ENCODE measurements around the gene FRMD4B. TPM values are rescaled to one million over a fixed set of nuclear protein-coding genes. Genes with fewer than 3 reads are reported as not detected.

FRMD4B gene
- total and polyA plus RNA-seq, 10 of the 15 experiments (the other 5 are each of a cell fraction or from before 2014, with no cell fraction given): 3.9 to 11.4 (median 8.0) TPM

- Histone ChIP-seq H3K4me2 (ENCODE audit: control insufficient read depth, insufficient read depth) (no peak overlapping the region), H4K20me1 (ENCODE audit: control insufficient read depth, insufficient read depth) (no peaks in the 10 kb centered on the region), H3K36me3 (ENCODE audit: control insufficient read depth in 2 of 2, insufficient read depth in 2 of 2, low read length in 1 of 2) (no peaks in the 10 kb centered on the region), H3K4me3 (no peak overlapping the region), H2AFZ (ENCODE audit: control insufficient read depth, low read depth, low read length) (no peak overlapping the region), H3K27me3 (replicated peaks in 1 of 2; ENCODE audit: control insufficient read depth in 2 of 2, insufficient read depth in 2 of 2, low read length in 1 of 2) (no peaks in the 10 kb centered on the region; a peak in 1 of 4 replicates), H3K9ac (ENCODE audit: control insufficient read depth, insufficient read depth, low read length) (no peak overlapping the region), H3K4me1 (ENCODE audit: control insufficient read depth, insufficient read depth, low read length) (peaks cover 9% of the 10 kb centered on the region), H3K9me3 (replicated peaks; ENCODE audit: control insufficient read depth, insufficient read depth, low read length) (no peaks in the 10 kb centered on the region), H3K27ac (ENCODE audit: control insufficient read depth, insufficient read depth) (no peak overlapping the region), H3K79me2 (ENCODE audit: control insufficient read depth, insufficient read depth, low read length) (no peaks in the 10 kb centered on the region)
- CTCF ChIA-PET: interaction anchor here (1.0 to 4.4 kb wide), 7 partner anchors 9 to 273 kb away, joined by 3 to 26 read pairs (median 6); no protein-coding TSS in a partner anchor
- intact Hi-C loops (cut with micrococcal nuclease; ENCODE audit: unreplicated experiment): no loop called here
- POLR2A ChIA-PET: interaction anchor here (0.6 kb wide), 2 partner anchors 22 to 24 kb away, joined by 3 to 4 read pairs; no protein-coding TSS in a partner anchor
- RAD21 ChIA-PET (ENCODE audit: unreplicated experiment): interaction anchor here (0.6 to 1.8 kb wide), 12 partner anchors 9 to 349 kb away, joined by 3 to 5 read pairs (median 4); partner anchors contain the start of gene ARL6IP5
- ATAC-seq (peak; percentile 70), FAIRE-seq (no peak), DNase-seq (ENCODE audit: low read depth, low spot score) (no peak)
- in situ Hi-C loops (cut with MboI): no loop called here
- SMC1A ChIA-PET (ENCODE audit: uncharacterized antibody, unreplicated experiment): interaction anchor here (0.9 to 1.4 kb wide), 8 partner anchors 9 to 349 kb away, joined by 3 to 7 read pairs (median 4); partner anchors contain the start of gene ARL6IP5
- no peak for TF ChIP-seq E2F8 (IDR thresholded peaks at IDR 0.05; ENCODE audit: low read depth, partially characterized antibody)
- TF ChIP-seq CREB1 (IDR thresholded peaks at IDR 0.05; ENCODE audit: low read depth): 0 out of 2 replicates have a peak, but pooled peaks have one; percentile 38
- peak; percentile 44; the same call in 1 of the 2 replicates for TF ChIP-seq JUNB (IDR thresholded peaks at IDR 0.05)
- TF ChIP-seq RUNX3 (IDR thresholded peaks at IDR 0.05; ENCODE audit: low read length): peak; percentile 2; the same call in 1 of the 2 replicates
- BruUV-seq (replicated peaks): no TSS peak
- WGBS (ENCODE audit: insufficient coverage, insufficient replicate concordance, low lambda C conversion rate, missing lambda C conversion rate): 16% methylated on average over 4 of the region's 4 CpGs
Observed at GRCh38 chr3:69433969-69434325, 48.1 kb upstream of the FRMD4B start.
